ENCODE measurements around the gene NEXMIF. TPM values are rescaled to one million over a fixed set of nuclear protein-coding genes. Genes with fewer than 3 reads are reported as not detected.
"Not testable (repeated sequence)": the region's sequence is repeated elsewhere in the genome, so short reads cannot be mapped to it uniquely, and the experiment has no call there.

Gene NEXMIF
- polyA plus RNA-seq (12.6 and 12.8 TPM in 2 replicates), polyA minus RNA-seq (70.1 and 85.9 TPM in 2 replicates)

- Histone ChIP-seq H3K4me3 (ENCODE audit: low read length) (peak within 1 kb of the TSS; percentile 90), H3K4me2 (ENCODE audit: low read length) (no peak within 1 kb of the TSS), H2AFZ (ENCODE audit: low read depth, low read length) (peak within 1 kb of the TSS; percentile 32), H4K20me1 (ENCODE audit: insufficient read depth) (no peaks in the 10 kb centered on the region), H3F3A (ENCODE audit: insufficient read depth, low read length, poor library complexity, severe bottlenecking) (no peaks in the 10 kb centered on the region), H3K9me2 (ENCODE audit: insufficient read depth, low read length) (no peaks in the 10 kb centered on the region), H3K27me3 (ENCODE audit: insufficient read depth, low read depth, low read length) (no peaks in the 10 kb centered on the region), H3K79me2 (replicated peaks; ENCODE audit: insufficient read depth, low read length) (peaks cover 31% of the 10 kb centered on the region), H3K9ac (ENCODE audit: low read length) (peak within 1 kb of the TSS; percentile 94), H3K36me3 (ENCODE audit: insufficient read depth, low read length) (no peaks in the 10 kb centered on the region), H3K9me3 (ENCODE audit: low read length) (no peaks in the 10 kb centered on the region), H3K27ac (ENCODE audit: low read length) (peak within 1 kb of the TSS; percentile 94)
- TF ChIP-seq TAF1 (IDR thresholded peaks at IDR 0.05; ENCODE audit: low read depth) = peak; percentile 64
- peak; percentile 37 for TF ChIP-seq RAD21 (conservative IDR thresholded peaks at IDR 0.05)
- TF ChIP-seq POLR2AphosphoS5 (IDR thresholded peaks at IDR 0.05) = peak; percentile 67
- TF ChIP-seq REST (IDR thresholded peaks at IDR 0.05; ENCODE audit: borderline replicate concordance) = no peak
- TF ChIP-seq EP300 (conservative IDR thresholded peaks at IDR 0.05; ENCODE audit: poor library complexity, severe bottlenecking) = peak; percentile 10
- no peak for TF ChIP-seq MXI1 (conservative IDR thresholded peaks at IDR 0.05; ENCODE audit: poor library complexity, severe bottlenecking)
- peak; percentile 43 for TF ChIP-seq CTCF (IDR thresholded peaks at IDR 0.05; ENCODE audit: poor library complexity, severe bottlenecking)
- TF ChIP-seq SMC3 (conservative IDR thresholded peaks at IDR 0.05; ENCODE audit: poor library complexity) = peak; percentile 49
- TF ChIP-seq EZH2 (IDR thresholded peaks at IDR 0.05; ENCODE audit: borderline replicate concordance, insufficient read depth, low read length, poor library complexity, severe bottlenecking) = no peak
Observed at GRCh38 chrX:74925225-74926088, at the start of gene NEXMIF. Gene NEXMIF, minus strand, starts transcription at chrX:74925452.

GRCh38 chrX:74961962-74962361 is 36.7 kb upstream of the NEXMIF start:
- not testable (repeated sequence) for H3K79me2 ChIP-seq (replicated peaks; ENCODE audit: insufficient read depth, low read length); H3K9ac ChIP-seq (ENCODE audit: low read length); H3K4me2 ChIP-seq (ENCODE audit: low read length); H3K9me2 ChIP-seq (ENCODE audit: insufficient read depth, low read length); H4K20me1 ChIP-seq (ENCODE audit: insufficient read depth); H3K27me3 ChIP-seq (ENCODE audit: insufficient read depth, low read depth, low read length); H2AFZ ChIP-seq (ENCODE audit: low read depth, low read length); H3K9me3 ChIP-seq (ENCODE audit: low read length); H3K27ac ChIP-seq (ENCODE audit: low read length); H3K4me3 ChIP-seq (ENCODE audit: low read length); H3F3A ChIP-seq (ENCODE audit: insufficient read depth, low read length, poor library complexity, severe bottlenecking); H3K36me3 ChIP-seq (ENCODE audit: insufficient read depth, low read length)

Measured in neural cell (in vitro differentiated cells).